HK-2 (cell line): ENCODE data around the gene ATG4D.
A peak's percentile ranks its signal among the peaks of the same experiment; 100 is the strongest.

Experiments used
- DNase-seq: peaks from one replicate; pipeline ENCODE4 v3.0.0-alpha.2; 2018; ENCODE audit not compliant: unreplicated experiment

Gene ATG4D

GRCh38 chr19:10580979-10581631 is 37.4 kb downstream of the ATG4D start:
- DNase-seq, result peak; percentile 80

GRCh38 chr19:10582091-10582490 is 38.4 kb downstream of the ATG4D start:
- no peak for DNase-seq

GRCh38 chr19:10583036-10583776 is 39.5 kb downstream of the ATG4D start:
- DNase-seq, result no peak

GRCh38 chr19:10586396-10586795 is 42.7 kb downstream of the ATG4D start:
- no peak for DNase-seq

- DNase-seq, result no peak
Observed at GRCh38 chr19:10587022-10587838, 43.5 kb downstream of the ATG4D start, which contains the start of gene AP1M2. TSS of gene AP1M2 (minus strand) at chr19:10587312. CDS start at chr19:10587231, 81 bp downstream.

- DNase-seq, result no peak
Observed at GRCh38 chr19:10587839-10588150, 44.1 kb downstream of the ATG4D start.

GRCh38 chr19:10593148-10593547 is 49.4 kb downstream of the ATG4D start:
- DNase-seq, result no peak

- DNase-seq, result no peak
Observed at GRCh38 chr19:10593820-10594637, 50.3 kb downstream of the ATG4D start.

GRCh38 chr19:10600149-10600548 is 56.4 kb downstream of the ATG4D start:
- DNase-seq, result no peak

GRCh38 chr19:10601999-10602329 is 58.3 kb downstream of the ATG4D start:
- DNase-seq, result no peak

- DNase-seq, result peak; percentile 66
Observed at GRCh38 chr19:10602330-10603083, 58.8 kb downstream of the ATG4D start.
